CD4-positive, alpha-beta T cell treated with Interleukin-4 for 1 hour (primary cell): ENCODE measurements around the gene TSPAN9.
A peak's percentile ranks its signal among the peaks of the same experiment; 100 is the strongest.

Experiments used
- DNase-seq, 2 donors: peaks; one replicate each; pipeline ENCODE4 v3.0.0-alpha.2; 2020 to 2022

The TSPAN9 gene

GRCh38 chr12:3280967-3281366, 203.8 kb downstream of the TSPAN9 start:
- no peak for DNase-seq

DNA sequence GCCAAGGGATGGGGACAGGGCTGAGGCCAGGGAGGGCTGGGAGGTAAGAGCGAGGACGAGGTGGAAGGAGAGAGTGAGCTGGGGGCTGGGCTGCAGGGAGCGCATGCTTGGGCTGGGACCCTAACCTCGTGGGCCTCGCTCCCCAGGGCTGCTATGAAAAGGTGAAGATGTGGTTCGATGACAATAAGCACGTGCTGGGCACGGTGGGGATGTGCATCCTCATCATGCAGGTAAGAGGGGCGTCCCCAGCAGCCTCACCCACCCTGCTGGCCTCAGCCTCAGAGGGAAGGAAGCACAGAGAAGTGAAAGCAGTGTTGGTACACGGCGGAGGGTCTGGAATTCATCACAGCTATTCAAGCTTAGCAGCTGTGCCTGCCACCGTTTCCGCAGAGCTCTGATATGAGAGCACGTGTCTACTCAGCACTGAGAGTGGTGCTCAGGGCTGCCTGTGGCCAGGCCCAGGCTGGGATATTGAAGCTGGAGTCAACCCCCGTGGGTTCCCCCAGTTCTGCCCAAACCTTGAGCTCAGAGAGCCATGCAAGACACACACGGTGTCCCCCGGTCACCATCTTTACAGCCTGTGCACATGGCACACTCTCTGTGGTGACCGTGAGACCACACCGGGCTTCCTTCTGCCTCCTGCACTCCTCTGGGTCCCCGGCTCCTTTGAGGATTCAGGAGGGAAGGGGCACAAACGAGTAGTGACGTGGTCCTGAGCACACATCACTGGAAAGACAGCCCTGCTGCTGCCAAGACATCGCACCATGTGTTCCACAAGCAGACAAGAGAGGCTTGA, 204.6 kb downstream of the TSPAN9 start:
- DNase-seq = no peak

- DNase-seq = no peak
Observed at GRCh38 chr12:3282384-3282670, 205.1 kb downstream of the TSPAN9 start.

DNA sequence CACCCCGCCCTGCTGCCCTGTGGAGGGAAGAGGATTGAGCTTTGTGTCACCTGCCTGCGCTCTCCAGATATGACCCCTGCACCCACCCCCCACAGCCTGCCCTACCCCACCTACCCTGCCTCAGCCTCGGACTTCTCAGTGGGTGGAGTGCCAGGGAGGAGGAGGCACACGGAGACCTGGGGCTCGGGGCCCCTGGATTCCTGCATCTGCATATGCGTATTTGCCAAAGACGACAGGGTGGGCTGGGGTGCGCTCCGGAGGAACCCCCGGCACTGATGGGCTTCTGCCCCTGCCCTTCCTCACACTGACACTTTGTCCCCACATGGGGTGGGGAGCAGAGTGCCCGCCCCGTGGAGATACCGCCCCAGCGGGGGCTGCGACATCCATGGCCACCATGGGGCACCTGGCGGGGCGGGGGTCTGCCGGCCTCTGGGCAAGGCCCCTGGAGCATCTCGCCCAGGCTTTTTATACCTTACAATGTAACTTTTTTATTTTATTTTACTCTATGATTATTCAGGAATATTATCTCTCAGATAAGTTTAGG, 206.0 kb downstream of the TSPAN9 start:
- no peak for DNase-seq

- DNase-seq = no peak
Observed at GRCh38 chr12:3284405-3284804, 207.2 kb downstream of the TSPAN9 start.

DNA sequence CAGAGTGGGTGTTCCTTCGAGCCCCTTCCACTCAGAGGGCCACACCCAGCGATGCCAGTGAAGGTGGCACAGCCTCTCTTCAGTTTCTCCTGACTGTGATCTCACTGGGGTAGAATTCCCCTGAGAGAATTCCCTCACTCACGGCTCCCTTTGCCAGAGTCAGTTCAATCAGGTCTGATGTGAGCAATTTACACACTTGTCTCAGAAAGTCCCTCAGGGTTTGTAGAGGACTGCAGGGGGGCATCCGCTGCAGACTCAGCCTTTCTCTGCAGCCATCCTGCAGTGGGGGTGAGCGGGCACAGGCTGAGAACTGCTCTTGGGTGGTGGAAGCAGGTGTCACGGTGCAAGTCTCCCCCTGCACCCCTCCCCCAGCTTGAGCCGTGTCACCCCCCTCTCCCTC, 208.4 kb downstream of the TSPAN9 start:
- no peak for DNase-seq

- no peak for DNase-seq
Observed at GRCh38 chr12:3288690-3289089, 211.5 kb downstream of the TSPAN9 start.

- no peak for DNase-seq
Observed at GRCh38 chr12:3289702-3290101, 212.5 kb downstream of the TSPAN9 start.

- no peak for DNase-seq
Observed at GRCh38 chr12:3291939-3292338, 214.8 kb downstream of the TSPAN9 start.

GRCh38 chr12:3292677-3293412, 215.7 kb downstream of the TSPAN9 start:
- DNase-seq = no peak

DNA sequence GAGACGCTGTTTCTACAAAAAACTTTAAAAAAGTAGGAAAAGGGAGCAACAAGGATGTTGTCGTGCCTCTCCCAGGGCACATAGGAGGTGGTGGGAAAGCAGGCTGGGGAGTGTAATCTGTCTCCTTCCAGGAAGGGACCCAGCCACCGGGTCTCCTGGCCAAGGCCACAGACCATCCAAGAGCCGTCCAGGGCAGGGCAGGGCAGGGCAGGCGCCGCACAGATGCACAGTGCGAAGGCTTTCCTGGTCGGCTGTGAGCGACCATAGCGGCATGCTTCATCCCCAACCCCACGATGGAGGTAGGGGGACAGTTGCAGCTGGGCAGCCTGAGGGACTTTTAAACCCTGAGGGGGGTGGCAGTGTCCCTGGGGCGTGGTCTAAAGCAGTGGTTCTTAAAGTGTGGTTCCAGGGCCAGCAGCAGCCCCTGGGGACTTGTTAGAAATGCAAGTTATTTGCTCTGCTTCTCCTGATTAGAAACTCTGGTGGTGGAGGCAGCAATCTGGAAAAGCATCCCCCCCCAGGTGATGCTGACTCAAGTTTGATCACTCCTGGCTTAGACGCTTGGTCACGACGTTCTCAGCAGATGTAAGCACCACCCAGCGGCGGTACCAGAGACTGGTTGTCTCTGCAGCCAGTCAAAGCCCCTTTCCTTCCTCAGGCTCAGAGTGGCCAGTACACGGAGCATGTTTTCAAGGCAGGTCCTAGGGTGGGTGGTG, 216.4 kb downstream of the TSPAN9 start:
- no peak for DNase-seq

GRCh38 chr12:3294481-3294911, 217.3 kb downstream of the TSPAN9 start:
- no peak for DNase-seq

- DNase-seq = no peak
Observed at GRCh38 chr12:3295225-3295624, 218.0 kb downstream of the TSPAN9 start.

GRCh38 chr12:3295646-3296408, 218.6 kb downstream of the TSPAN9 start:
- DNase-seq = no peak

GRCh38 chr12:3296409-3296701, 219.2 kb downstream of the TSPAN9 start:
- DNase-seq = no peak

DNA sequence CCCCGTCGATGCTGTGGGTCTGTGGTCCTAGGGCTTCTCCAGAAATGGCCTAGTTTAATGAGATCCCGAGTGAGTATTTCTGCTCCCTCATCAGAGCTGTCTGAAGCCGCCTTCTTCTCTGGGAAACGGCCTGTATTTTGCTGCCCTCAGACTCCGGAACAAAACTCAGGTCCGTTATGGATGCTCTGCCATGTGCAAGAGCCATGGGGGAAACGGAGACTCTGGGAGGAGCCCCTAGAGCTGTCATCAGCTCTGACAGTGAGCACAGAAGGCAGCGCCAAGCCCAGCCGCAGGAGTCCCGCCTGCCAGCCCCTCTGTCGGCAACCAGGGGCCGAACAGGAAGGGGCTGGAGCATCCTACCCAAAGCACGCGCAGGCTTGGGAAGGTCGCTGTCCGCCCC, 221.4 kb downstream of the TSPAN9 start:
- no peak for DNase-seq

- DNase-seq = peak; percentile 75 to 83
Observed at GRCh38 chr12:3299929-3300832, 223.0 kb downstream of the TSPAN9 start.

DNA sequence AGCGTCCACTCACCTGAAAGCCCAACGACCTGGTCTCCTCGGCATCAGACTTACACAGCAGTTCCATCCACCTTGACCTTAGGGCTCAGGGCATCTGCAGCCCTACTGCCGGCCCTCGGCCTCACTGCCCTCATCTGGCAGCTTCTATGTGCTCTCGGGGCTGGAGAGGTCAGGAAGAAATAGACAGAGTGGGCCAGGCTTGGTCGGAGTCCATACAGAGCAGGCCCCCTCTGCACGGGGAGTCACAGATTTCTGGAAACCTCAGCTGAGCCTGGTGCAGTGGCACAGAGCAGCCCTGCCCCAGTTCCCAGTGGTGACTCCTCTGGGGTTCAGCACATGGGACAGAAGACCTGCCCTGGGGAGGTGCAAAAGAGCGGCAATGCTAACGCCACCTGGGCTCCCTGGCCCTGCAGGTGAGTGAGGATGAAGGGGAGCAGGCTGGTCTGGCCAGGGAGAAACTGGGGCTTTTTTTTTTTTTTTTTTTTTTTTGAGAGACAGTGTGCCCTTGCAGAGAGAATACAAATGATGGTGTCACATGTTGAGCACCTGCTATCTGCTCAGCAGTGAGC, 223.7 kb downstream of the TSPAN9 start:
- no peak for DNase-seq

DNA sequence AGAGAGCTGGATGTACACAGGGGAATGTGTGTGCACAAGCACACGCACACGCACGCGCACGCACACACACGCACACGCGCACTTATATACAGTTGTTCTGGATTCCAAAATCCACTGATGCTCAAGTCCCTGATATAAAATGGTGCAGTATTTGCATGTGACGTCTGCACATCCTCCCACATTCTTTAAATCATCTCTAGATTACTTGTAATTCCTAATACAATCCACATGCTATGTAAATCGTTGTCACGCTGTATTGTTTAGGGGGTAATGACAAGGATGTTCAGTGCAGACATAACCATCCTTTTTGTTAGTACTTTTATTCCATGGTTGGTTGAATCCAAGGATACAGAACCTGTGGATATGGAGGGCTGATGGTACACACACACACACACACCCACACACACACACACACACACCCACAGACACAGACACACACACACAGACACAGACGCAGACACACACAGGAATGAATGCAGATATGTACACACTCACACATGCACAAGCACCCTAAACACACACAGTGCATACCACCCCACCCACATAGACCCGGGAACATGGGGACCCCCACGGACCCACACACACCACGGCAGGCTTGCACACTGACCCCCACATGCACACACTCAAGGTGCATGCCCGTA, 225.3 kb downstream of the TSPAN9 start:
- DNase-seq = no peak

DNA sequence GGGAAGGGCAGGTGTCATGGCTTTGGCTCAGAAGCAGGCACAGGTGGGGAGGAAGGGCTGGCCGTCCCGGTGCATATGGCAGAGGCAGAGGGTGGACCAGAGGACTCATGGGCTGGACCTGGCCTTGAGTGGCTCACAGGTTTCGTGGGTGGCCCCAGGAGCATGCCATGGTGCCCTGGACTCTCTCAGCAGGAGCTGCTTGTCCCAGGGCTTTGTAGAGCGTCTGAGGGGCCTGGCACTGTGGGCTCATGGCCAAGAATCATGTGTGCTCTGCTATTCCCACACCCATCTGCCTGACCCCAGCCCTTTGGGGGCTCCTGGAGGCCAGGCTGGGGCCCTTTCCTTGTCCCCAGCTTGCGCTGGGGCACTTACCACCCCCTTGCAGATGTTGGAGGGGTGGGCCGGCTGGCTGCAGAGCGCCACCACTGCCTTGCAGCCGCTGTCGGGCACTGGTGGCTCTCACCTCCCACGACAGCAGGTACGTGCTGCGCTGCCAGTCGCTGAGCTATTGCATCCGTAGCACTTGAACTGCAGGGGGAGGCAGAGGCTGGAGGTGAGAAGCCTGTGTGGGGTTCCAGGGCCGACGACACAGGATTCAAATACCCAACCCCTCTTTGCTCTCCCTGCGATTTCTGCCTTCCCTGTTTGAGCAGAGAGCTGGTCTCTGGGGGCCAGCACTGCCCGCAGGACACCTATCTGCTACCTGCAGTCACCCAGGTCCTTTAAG, 226.4 kb downstream of the TSPAN9 start:
- no peak for DNase-seq
